ENCODE measurements around the gene SLC35C1.
A peak's percentile ranks its signal among the peaks of the same experiment; 100 is the strongest.
"Not testable (repeated sequence)": the region's sequence is repeated elsewhere in the genome, so short reads cannot be mapped to it uniquely, and the experiment has no call there.

The SLC35C1 gene

GRCh38 chr11:45811571-45812290, 6.8 kb downstream of the SLC35C1 start:
- no peak for DNase-seq

- DNase-seq = no peak
These were observed 7.9 kb downstream of the SLC35C1 start for GRCh38 chr11:45812581-45813548.

- DNase-seq = no peak
These were observed 10.8 kb downstream of the SLC35C1 start for GRCh38 chr11:45815747-45816146.

- DNase-seq = no peak
These were observed 11.7 kb downstream of the SLC35C1 start for GRCh38 chr11:45816614-45817013.

- no peak for DNase-seq
These were observed 12.2 kb downstream of the SLC35C1 start for GRCh38 chr11:45817191-45817590.

GRCh38 chr11:45818961-45819605, 14.1 kb downstream of the SLC35C1 start:
- no peak for DNase-seq

- DNase-seq = no peak
These were observed 15.4 kb downstream of the SLC35C1 start for GRCh38 chr11:45820211-45820857.

GRCh38 chr11:45826492-45826891, 21.5 kb downstream of the SLC35C1 start:
- not testable (repeated sequence) for DNase-seq

GRCh38 chr11:45827123-45827522, 22.2 kb downstream of the SLC35C1 start:
- DNase-seq = no peak

GRCh38 chr11:45828996-45829395, 24.0 kb downstream of the SLC35C1 start:
- no peak for DNase-seq

GRCh38 chr11:45830596-45830995, 25.6 kb downstream of the SLC35C1 start:
- DNase-seq = no peak

GRCh38 chr11:45832811-45833441, 28.0 kb downstream of the SLC35C1 start:
- no peak for DNase-seq

GRCh38 chr11:45833761-45834160, 28.8 kb downstream of the SLC35C1 start:
- DNase-seq = no peak

GRCh38 chr11:45834298-45834756, 29.4 kb downstream of the SLC35C1 start:
- DNase-seq = peak in 2 of 3 donors; percentile 13 to 23

- DNase-seq = no peak
These were observed 34.3 kb downstream of the SLC35C1 start for GRCh38 chr11:45839204-45839603.

- DNase-seq = not testable (repeated sequence)
These were observed 35.3 kb downstream of the SLC35C1 start for GRCh38 chr11:45840251-45840650.

- peak; percentile 90 to 95 (median 92) for DNase-seq
These were observed 38.4 kb downstream of the SLC35C1 start for GRCh38 chr11:45843158-45843924.

- peak in 2 of 3 donors; percentile 22 to 33 for DNase-seq
These were observed 40.1 kb downstream of the SLC35C1 start for GRCh38 chr11:45844822-45845578.

GRCh38 chr11:45846174-45846675, 41.3 kb downstream of the SLC35C1 start:
- no peak for DNase-seq
